ENCODE measurements around the gene ULK4. TPM values are rescaled to one million over a fixed set of nuclear protein-coding genes. Genes with fewer than 3 reads are reported as not detected.
"Not testable (repeated sequence)": the region's sequence is repeated elsewhere in the genome, so short reads cannot be mapped to it uniquely, and the experiment has no call there.

Gene ULK4
- total RNA-seq, 2 experiments from 2014 or later = 21.0 to 21.6 TPM

- CTCF ChIA-PET = no interaction called here
- Mint-ChIP-seq H3K27me3 (no peaks in the 10 kb centered on the region), H3K4me3 (no peak overlapping the region), H3K4me1 (peaks cover 15% of the 10 kb centered on the region), H3K36me3 (ENCODE audit: low read depth) (peaks cover 3% of the 10 kb centered on the region), H3K9me3 (no peaks in the 10 kb centered on the region), H3K27ac (no peak overlapping the region)
- POLR2A ChIA-PET = no interaction called here
- peak; percentile 38 for DNase-seq
Observed at GRCh38 chr3:41751597-41751996, 210.3 kb downstream of the ULK4 start.

GRCh38 chr3:41749988-41750387 lies 211.9 kb downstream of the ULK4 start:
- no peaks in the 10 kb centered on the region for H3K9me3 Mint-ChIP-seq
- peaks cover 3% of the 10 kb centered on the region for H3K36me3 Mint-ChIP-seq (ENCODE audit: low read depth)
- ChIA-PET POLR2A (no interaction called here), CTCF (no interaction called here)
- H3K4me1 Mint-ChIP-seq = peaks cover 15% of the 10 kb centered on the region
- DNase-seq = no peak
- H3K27me3 Mint-ChIP-seq = no peaks in the 10 kb centered on the region
- no peak overlapping the region for H3K4me3 Mint-ChIP-seq
- no peak overlapping the region for H3K27ac Mint-ChIP-seq

- CTCF ChIA-PET = no interaction called here
- no peak overlapping the region for H3K27ac Mint-ChIP-seq
- no peak for DNase-seq
- POLR2A ChIA-PET = no interaction called here
- no peaks in the 10 kb centered on the region for H3K36me3 Mint-ChIP-seq (ENCODE audit: low read depth)
- H3K4me3 Mint-ChIP-seq = no peak overlapping the region
- H3K9me3 Mint-ChIP-seq = no peaks in the 10 kb centered on the region
- H3K4me1 Mint-ChIP-seq = peaks cover 2% of the 10 kb centered on the region
- no peaks in the 10 kb centered on the region for H3K27me3 Mint-ChIP-seq
Observed at GRCh38 chr3:41746215-41746614, 215.7 kb downstream of the ULK4 start.

- POLR2A ChIA-PET = no interaction called here
- Mint-ChIP-seq H3K36me3 (ENCODE audit: low read depth) (no peaks in the 10 kb centered on the region), H3K9me3 (peaks cover 2% of the 10 kb centered on the region), H3K4me1 (no peaks in the 10 kb centered on the region), H3K27me3 (no peaks in the 10 kb centered on the region), H3K27ac (no peak overlapping the region), H3K4me3 (no peak overlapping the region)
- CTCF ChIA-PET = no interaction called here
- DNase-seq = no peak
Observed at GRCh38 chr3:41742121-41742520, 219.8 kb downstream of the ULK4 start.

GRCh38 chr3:41740374-41740886 lies 221.5 kb downstream of the ULK4 start:
- Mint-ChIP-seq H3K27me3 (no peaks in the 10 kb centered on the region), H3K9me3 (peaks cover 2% of the 10 kb centered on the region), H3K4me1 (no peaks in the 10 kb centered on the region), H3K27ac (no peak overlapping the region), H3K36me3 (ENCODE audit: low read depth) (no peaks in the 10 kb centered on the region), H3K4me3 (no peak overlapping the region)
- ChIA-PET POLR2A (no interaction called here), CTCF (no interaction called here)
- no peak for DNase-seq

GRCh38 chr3:41726891-41727290 lies 235.0 kb downstream of the ULK4 start:
- ChIA-PET POLR2A (no interaction called here), CTCF (no interaction called here)
- H3K27ac Mint-ChIP-seq = no peak overlapping the region
- peaks cover 2% of the 10 kb centered on the region for H3K36me3 Mint-ChIP-seq (ENCODE audit: low read depth)
- peaks cover 21% of the 10 kb centered on the region for H3K9me3 Mint-ChIP-seq
- H3K4me3 Mint-ChIP-seq = no peak overlapping the region
- DNase-seq = no peak
- H3K27me3 Mint-ChIP-seq = no peaks in the 10 kb centered on the region
- no peaks in the 10 kb centered on the region for H3K4me1 Mint-ChIP-seq

- Mint-ChIP-seq H3K4me3 (no peak overlapping the region), H3K4me1 (no peaks in the 10 kb centered on the region), H3K36me3 (ENCODE audit: low read depth) (no peaks in the 10 kb centered on the region), H3K9me3 (no peaks in the 10 kb centered on the region), H3K27me3 (no peaks in the 10 kb centered on the region), H3K27ac (no peak overlapping the region)
- DNase-seq = no peak
- ChIA-PET CTCF (no interaction called here), POLR2A (no interaction called here)
Observed at GRCh38 chr3:41717641-41718040, 244.3 kb downstream of the ULK4 start.

GRCh38 chr3:41716471-41716870 lies 245.4 kb downstream of the ULK4 start:
- no peak overlapping the region for H3K4me3 Mint-ChIP-seq
- no peak overlapping the region for H3K27ac Mint-ChIP-seq
- ChIA-PET POLR2A (no interaction called here), CTCF (no interaction called here)
- no peaks in the 10 kb centered on the region for H3K9me3 Mint-ChIP-seq
- no peaks in the 10 kb centered on the region for H3K27me3 Mint-ChIP-seq
- DNase-seq = no peak
- no peaks in the 10 kb centered on the region for H3K4me1 Mint-ChIP-seq
- no peaks in the 10 kb centered on the region for H3K36me3 Mint-ChIP-seq (ENCODE audit: low read depth)

GRCh38 chr3:41715376-41715775 lies 246.5 kb downstream of the ULK4 start:
- DNase-seq = no peak
- peaks cover 3% of the 10 kb centered on the region for H3K4me1 Mint-ChIP-seq
- peaks cover 3% of the 10 kb centered on the region for H3K36me3 Mint-ChIP-seq (ENCODE audit: low read depth)
- ChIA-PET POLR2A (no interaction called here), CTCF (no interaction called here)
- H3K9me3 Mint-ChIP-seq = no peaks in the 10 kb centered on the region
- no peak overlapping the region for H3K4me3 Mint-ChIP-seq
- H3K27ac Mint-ChIP-seq = no peak overlapping the region
- no peaks in the 10 kb centered on the region for H3K27me3 Mint-ChIP-seq

GRCh38 chr3:41711651-41712050 lies 250.3 kb downstream of the ULK4 start:
- H3K4me1 Mint-ChIP-seq = peaks cover 3% of the 10 kb centered on the region
- no peak for DNase-seq
- ChIA-PET CTCF (no interaction called here), POLR2A (no interaction called here)
- H3K4me3 Mint-ChIP-seq = no peak overlapping the region
- no peak overlapping the region for H3K27ac Mint-ChIP-seq
- no peaks in the 10 kb centered on the region for H3K27me3 Mint-ChIP-seq
- H3K36me3 Mint-ChIP-seq (ENCODE audit: low read depth) = peaks cover 3% of the 10 kb centered on the region
- H3K9me3 Mint-ChIP-seq = no peaks in the 10 kb centered on the region

- CTCF ChIA-PET = no interaction called here
- H3K4me3 Mint-ChIP-seq = no peak overlapping the region
- H3K4me1 Mint-ChIP-seq = peaks cover 3% of the 10 kb centered on the region
- H3K9me3 Mint-ChIP-seq = no peaks in the 10 kb centered on the region
- peaks cover 3% of the 10 kb centered on the region for H3K36me3 Mint-ChIP-seq (ENCODE audit: low read depth)
- no peaks in the 10 kb centered on the region for H3K27me3 Mint-ChIP-seq
- no peak for DNase-seq
- no peak overlapping the region for H3K27ac Mint-ChIP-seq
- POLR2A ChIA-PET = interaction anchor here (0.6 kb wide), 1 partner anchor 14 kb away, joined by 4 read pairs; no protein-coding TSS in a partner anchor
Observed at GRCh38 chr3:41710646-41711388, 251.1 kb downstream of the ULK4 start.

- H3K4me1 Mint-ChIP-seq; H3K9me3 Mint-ChIP-seq; H3K27ac Mint-ChIP-seq; DNase-seq; H3K36me3 Mint-ChIP-seq (ENCODE audit: low read depth); CTCF ChIA-PET; POLR2A ChIA-PET; H3K27me3 Mint-ChIP-seq; H3K4me3 Mint-ChIP-seq: not testable (repeated sequence)
Observed at GRCh38 chr3:41709213-41709612, 252.7 kb downstream of the ULK4 start.

- Mint-ChIP-seq H3K9me3 (no peaks in the 10 kb centered on the region), H3K36me3 (ENCODE audit: low read depth) (peaks cover 3% of the 10 kb centered on the region), H3K27me3 (no peaks in the 10 kb centered on the region), H3K27ac (no peak overlapping the region), H3K4me1 (peaks cover 3% of the 10 kb centered on the region), H3K4me3 (no peak overlapping the region)
- ChIA-PET POLR2A (no interaction called here), CTCF (no interaction called here)
- DNase-seq = no peak
Observed at GRCh38 chr3:41708176-41708575, 253.7 kb downstream of the ULK4 start.

GRCh38 chr3:41705893-41706292 lies 256.0 kb downstream of the ULK4 start:
- Mint-ChIP-seq H3K4me3 (no peak overlapping the region), H3K27ac (no peak overlapping the region), H3K4me1 (peaks cover 3% of the 10 kb centered on the region), H3K9me3 (no peaks in the 10 kb centered on the region), H3K27me3 (no peaks in the 10 kb centered on the region), H3K36me3 (ENCODE audit: low read depth) (peaks cover 3% of the 10 kb centered on the region)
- POLR2A ChIA-PET = no interaction called here
- no peak for DNase-seq
- CTCF ChIA-PET = no interaction called here
